Mesodermal cell (in vitro differentiated cells): ENCODE results near the gene PIGR.

Experiments
- H3K27ac ChIP-seq: 2 replicates; pipeline ENCODE4 v1.7.0; 2013; ENCODE audit warnings: mild to moderate bottlenecking, low read depth, low read length, moderate library complexity; ENCODE audit not compliant: severe bottlenecking
- H3K36me3 ChIP-seq: 2 replicates; pipeline ENCODE4 v1.7.1; 2013; ENCODE audit warnings: mild to moderate bottlenecking, low read length, moderate library complexity; ENCODE audit not compliant: control insufficient read depth, insufficient read depth
- H3K4me1 ChIP-seq: one replicate; pipeline ENCODE4 v1.7.1; 2013; ENCODE audit warnings: mild to moderate bottlenecking, low read length; ENCODE audit not compliant: insufficient read depth, control insufficient read depth, poor library complexity, severe bottlenecking
- H3K4me3 ChIP-seq: 2 replicates; pipeline ENCODE4 v1.7.0; 2013; ENCODE audit warnings: low read length, control low read depth, mild to moderate bottlenecking; ENCODE audit not compliant: insufficient read depth, poor library complexity, severe bottlenecking; ENCODE audit errors: extremely low read depth
- H3K9me3 ChIP-seq: 2 replicates; pipeline ENCODE4 v1.7.1; 2013; ENCODE audit warnings: mild to moderate bottlenecking, low read length, moderate library complexity; ENCODE audit not compliant: control insufficient read depth
- WGBS, 2 experiments: methylation state at CpG; one replicate each; pipeline ENCODE4 v1.1.5; 2013; ENCODE audit warnings: missing lambda C conversion rate in 2 of 2; ENCODE audit not compliant: insufficient coverage in 2 of 2; 5-methylcytosine and 5-hydroxymethylcytosine counted together

PIGR gene

GRCh38 chr1:206898915-206899431 lies 47.3 kb downstream of the PIGR start:
- H3K27ac ChIP-seq = no peak overlapping the region
- H3K4me1 ChIP-seq = peaks cover 23% of the 10 kb centered on the region
- WGBS, 2 experiments = 94% methylated on average over 6 to 8 of the region's 13 CpGs
- no peaks in the 10 kb centered on the region for H3K9me3 ChIP-seq
- no peaks in the 10 kb centered on the region for H3K36me3 ChIP-seq
- H3K4me3 ChIP-seq = no peak overlapping the region

GRCh38 chr1:206898089-206898914 lies 48.0 kb downstream of the PIGR start:
- Histone ChIP-seq H3K36me3 (no peaks in the 10 kb centered on the region), H3K9me3 (no peaks in the 10 kb centered on the region), H3K27ac (no peak overlapping the region), H3K4me3 (no peak overlapping the region), H3K4me1 (peaks cover 23% of the 10 kb centered on the region)
- 80% methylated on average over 10 of the region's 11 CpGs for WGBS, 2 experiments

DNA sequence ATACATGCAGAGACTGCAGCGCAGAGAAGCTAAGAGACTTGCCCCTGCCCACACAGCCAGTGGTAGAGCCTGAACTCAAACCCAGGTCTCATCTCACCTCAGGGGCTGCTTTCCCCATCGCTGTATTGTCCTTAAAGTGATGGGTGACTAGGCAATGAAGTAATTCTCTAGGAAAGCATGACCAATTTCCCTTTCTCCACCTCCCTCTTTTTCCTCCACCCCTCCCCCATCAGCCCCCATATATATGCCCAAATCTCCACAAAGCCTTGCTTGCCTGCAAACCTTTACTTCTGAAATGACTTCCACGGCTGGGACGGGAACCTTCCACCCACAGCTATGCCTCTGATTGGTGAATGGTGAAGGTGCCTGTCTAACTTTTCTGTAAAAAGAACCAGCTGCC lies 49.1 kb downstream of the PIGR start, which contains the start of gene IL24:
Gene IL24, plus strand, starts transcription at position 269 of the 400 bp plus-strand sequence. CDS start 390 bp downstream, outside the sequence.
- Histone ChIP-seq H3K9me3 (no peaks in the 10 kb centered on the region), H3K27ac (no peak within 1 kb of the TSS), H3K4me1 (peaks cover 23% of the 10 kb centered on the region), H3K36me3 (no peaks in the 10 kb centered on the region), H3K4me3 (no peak within 1 kb of the TSS)
- 100% methylated on average over 1 of the region's 4 CpGs; no CpG with 5 or more reads in 1 of the 2 experiments for WGBS, 2 experiments

- no peaks in the 10 kb centered on the region for H3K9me3 ChIP-seq
- H3K4me1 ChIP-seq = peaks cover 23% of the 10 kb centered on the region
- no peak overlapping the region for H3K4me3 ChIP-seq
- H3K27ac ChIP-seq = no peak overlapping the region
- WGBS, 2 experiments = 100% methylated on average over 3 of the region's 3 CpGs
- no peaks in the 10 kb centered on the region for H3K36me3 ChIP-seq
Observed at GRCh38 chr1:206896261-206896660, 50.0 kb downstream of the PIGR start.

- H3K36me3 ChIP-seq = no peaks in the 10 kb centered on the region
- WGBS, 2 experiments = 67 to 86% methylated on average over 1 to 2 of the region's 3 CpGs
- peaks cover 23% of the 10 kb centered on the region for H3K4me1 ChIP-seq
- H3K9me3 ChIP-seq = no peaks in the 10 kb centered on the region
- H3K27ac ChIP-seq = no peak overlapping the region
- H3K4me3 ChIP-seq = no peak overlapping the region
Observed at GRCh38 chr1:206895837-206896242, 50.4 kb downstream of the PIGR start.

DNA sequence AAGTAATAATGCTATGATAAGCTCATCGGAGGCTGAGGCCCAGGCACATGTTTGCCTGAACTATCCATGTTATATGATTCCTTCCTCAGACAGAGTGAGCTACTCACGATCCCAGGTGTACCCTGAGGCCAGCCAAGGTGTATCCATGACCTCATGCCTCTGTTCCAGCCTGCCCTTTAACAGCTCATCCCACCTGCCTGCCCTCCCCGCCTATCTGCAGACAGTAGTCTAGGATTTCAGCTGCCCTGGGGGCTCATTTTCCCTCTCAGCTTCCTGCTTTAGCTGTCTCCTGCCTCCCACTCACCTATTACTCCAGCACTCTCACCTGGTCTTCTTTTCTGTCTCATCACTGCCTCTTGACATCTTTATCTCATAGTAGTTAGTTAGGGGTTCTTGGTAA lies 50.9 kb downstream of the PIGR start:
- no peak overlapping the region for H3K27ac ChIP-seq
- H3K36me3 ChIP-seq = no peaks in the 10 kb centered on the region
- no peaks in the 10 kb centered on the region for H3K9me3 ChIP-seq
- peaks cover 28% of the 10 kb centered on the region for H3K4me1 ChIP-seq
- 79 to 85% methylated on average over 2 to 3 of the region's 3 CpGs for WGBS, 2 experiments
- H3K4me3 ChIP-seq = no peak overlapping the region

DNA sequence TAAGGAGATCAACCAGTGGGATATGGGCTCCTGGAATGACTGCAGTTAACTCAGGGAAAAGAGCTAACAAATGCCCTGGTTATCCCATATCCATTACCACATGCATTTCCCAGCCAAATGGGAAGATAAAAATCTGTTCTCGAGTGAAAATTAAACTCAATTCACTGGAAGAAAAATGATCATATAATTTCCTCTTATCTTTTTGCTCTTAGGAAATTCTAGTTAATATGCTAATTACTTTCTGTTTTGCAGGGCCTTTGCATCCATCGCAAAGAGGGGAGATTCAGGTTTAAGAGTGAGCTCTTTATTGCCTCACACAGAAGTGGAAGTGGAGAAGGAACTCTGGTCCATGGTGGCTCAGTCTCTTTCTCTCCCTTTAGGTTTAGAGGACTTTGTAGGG lies 52.9 kb downstream of the PIGR start:
- H3K27ac ChIP-seq = no peak overlapping the region

DNA sequence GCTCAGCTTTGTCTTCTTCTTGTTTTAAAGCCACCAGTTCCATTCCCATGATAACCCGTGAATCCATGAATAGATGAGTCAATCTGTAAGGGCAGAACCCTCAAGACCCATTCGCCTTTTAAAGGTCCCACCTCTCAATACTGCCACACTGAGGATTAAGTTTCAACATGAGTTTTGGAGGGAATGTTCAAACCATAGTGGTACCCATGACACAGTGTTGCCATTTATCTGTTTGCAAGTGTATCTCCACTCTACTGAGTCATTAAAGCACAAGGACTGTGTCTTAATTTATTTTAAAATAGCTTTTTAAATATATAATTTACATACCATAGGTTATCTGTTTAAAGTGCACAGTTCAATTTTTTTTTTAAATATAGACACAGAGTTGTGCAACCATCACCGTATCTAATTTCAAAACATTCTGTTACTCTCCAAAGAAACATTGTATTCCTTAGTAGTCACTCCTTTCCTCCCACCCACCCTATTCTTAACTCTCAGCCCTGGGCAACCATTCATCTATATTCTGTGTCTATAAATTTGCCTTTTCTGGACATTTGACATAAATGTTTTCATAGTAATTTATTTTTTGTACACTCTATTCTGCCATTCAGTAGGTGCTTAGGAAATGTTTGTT lies 53.8 kb downstream of the PIGR start:
- H3K9me3 ChIP-seq = no peaks in the 10 kb centered on the region
- no peaks in the 10 kb centered on the region for H3K36me3 ChIP-seq
- WGBS, 2 experiments = 94 to 100% methylated on average over 2 of the region's 3 CpGs
- no peak overlapping the region for H3K27ac ChIP-seq
- peaks cover 18% of the 10 kb centered on the region for H3K4me1 ChIP-seq
- no peak overlapping the region for H3K4me3 ChIP-seq

More for the DNA sequence above, 52.9 kb downstream of the PIGR start:
- Histone ChIP-seq H3K4me3 (no peak overlapping the region), H3K9me3 (no peaks in the 10 kb centered on the region), H3K4me1 (peaks cover 25% of the 10 kb centered on the region), H3K36me3 (no peaks in the 10 kb centered on the region)
- 100% methylated on average over 1 of the region's 2 CpGs; no CpG with 5 or more reads in 1 of the 2 experiments for WGBS, 2 experiments

DNA sequence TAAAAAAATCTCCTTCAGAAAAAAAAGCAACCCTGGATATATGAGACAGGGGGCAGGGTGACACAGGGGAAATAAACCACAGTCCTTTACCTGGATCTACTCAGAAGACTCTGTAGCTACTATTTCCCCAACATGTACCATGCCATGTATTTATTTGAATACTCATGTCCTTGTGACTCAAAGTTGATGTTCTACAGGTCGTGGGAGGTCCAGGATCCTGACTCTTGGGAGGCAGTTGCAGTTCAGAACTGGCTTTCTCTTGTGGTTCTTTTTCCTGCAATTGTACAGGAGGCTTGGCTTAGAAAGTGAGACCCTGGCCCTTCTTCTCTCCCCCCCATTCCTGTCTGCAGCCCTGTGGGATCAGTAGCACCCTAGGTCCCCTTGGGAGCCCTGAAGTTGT lies 54.9 kb downstream of the PIGR start:
- no peaks in the 10 kb centered on the region for H3K36me3 ChIP-seq
- 100% methylated on average over 1 of the region's 1 CpG for WGBS, 2 experiments
- H3K9me3 ChIP-seq = no peaks in the 10 kb centered on the region
- H3K4me3 ChIP-seq = no peak overlapping the region
- H3K27ac ChIP-seq = no peak overlapping the region
- H3K4me1 ChIP-seq = peaks cover 18% of the 10 kb centered on the region

DNA sequence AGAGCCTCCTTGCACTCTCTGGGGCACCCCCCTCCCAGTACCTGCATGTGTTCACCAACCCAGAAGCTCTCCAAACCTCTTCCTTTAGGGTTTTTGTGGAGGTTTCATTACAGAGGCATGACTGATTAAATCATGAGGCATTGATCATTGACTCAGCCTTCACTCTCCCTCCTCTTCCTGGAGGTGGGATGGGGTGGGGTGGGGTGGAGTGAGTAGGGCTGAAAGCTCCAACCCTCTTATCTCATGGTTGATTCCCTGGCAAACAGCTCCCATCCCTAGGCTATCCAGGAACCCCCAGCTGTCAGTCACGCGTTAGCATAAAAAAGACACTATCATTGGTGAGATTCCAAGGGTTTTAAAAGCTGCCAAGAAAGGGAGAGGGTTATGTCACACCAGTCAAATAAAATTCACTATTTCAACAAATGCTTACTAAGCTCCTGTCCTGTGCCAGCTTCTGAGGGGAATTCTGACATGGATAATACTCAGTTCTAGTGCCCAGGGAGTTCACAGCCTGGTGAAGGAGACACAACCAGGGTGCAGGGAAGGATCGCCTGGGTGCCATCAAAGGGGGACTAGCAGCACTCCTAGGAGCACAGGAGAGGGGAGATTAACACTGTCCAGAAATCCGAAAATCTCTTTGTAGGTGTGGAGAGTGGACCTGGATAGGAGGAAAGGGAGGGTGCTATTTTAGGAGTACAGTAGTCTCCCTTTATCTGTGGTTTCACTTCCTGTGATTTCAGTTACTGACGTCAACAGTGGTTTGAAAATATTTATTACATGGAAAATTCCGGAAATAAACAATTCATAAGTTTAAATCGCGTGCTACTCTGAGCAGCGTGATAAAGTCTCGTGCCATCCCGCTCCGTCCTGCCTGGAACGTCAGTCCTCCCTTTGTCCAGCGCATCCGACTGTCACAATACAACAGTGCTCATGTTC lies 55.9 kb downstream of the PIGR start:
- H3K27ac ChIP-seq = no peak overlapping the region
- WGBS, 2 experiments = 86 to 91% methylated on average over 11 to 14 of the region's 15 CpGs
- no peak overlapping the region for H3K4me3 ChIP-seq
- no peaks in the 10 kb centered on the region for H3K36me3 ChIP-seq
- no peaks in the 10 kb centered on the region for H3K9me3 ChIP-seq
- peaks cover 10% of the 10 kb centered on the region for H3K4me1 ChIP-seq
